SKM-1 treated with dmso at 0.1 percent for 144 hours (cell line): ENCODE results near the gene ZSCAN5B.

ENCODE experiments used
- DNase-seq: peaks from one replicate; lab custom pipeline; 2025; ENCODE audit not compliant: unreplicated experiment; lab: John Stamatoyannopoulos, UW

The ZSCAN5B gene

DNA sequence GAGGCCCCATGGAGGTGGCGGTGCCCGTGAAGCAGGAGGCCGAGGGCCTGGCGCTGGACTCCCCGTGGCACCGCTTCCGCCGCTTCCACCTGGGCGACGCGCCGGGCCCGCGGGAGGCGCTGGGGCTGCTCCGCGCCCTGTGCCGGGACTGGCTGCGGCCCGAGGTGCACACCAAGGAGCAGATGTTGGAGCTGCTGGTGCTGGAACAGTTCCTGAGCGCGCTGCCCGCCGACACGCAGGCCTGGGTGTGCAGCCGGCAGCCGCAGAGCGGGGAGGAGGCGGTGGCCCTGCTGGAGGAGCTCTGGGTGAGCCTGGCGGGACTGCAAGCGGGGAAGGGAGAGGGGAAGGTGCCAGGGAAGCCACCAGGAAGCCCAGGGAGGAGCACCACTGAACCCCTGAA lies 50.7 kb downstream of the ZSCAN5B start:
- no peak for DNase-seq

DNA sequence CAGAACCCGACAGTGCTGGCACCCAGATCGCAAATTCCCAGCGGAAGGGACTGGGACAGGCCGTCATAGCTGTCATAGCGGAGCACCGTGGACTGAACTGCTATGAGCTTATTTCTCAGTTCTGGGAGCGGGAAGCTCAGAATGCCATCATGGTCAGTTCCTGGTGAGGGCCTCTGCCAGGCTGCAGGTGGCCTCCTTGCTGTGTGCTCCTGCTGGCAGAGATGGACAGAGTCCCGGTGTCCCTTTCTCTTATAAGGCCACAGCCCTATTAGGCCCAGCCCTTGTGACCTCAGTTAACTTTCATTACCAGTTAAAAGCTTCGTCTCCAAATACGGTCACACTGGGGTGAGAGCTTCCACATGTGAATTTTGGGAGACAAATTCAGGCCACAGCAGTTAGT lies 51.9 kb downstream of the ZSCAN5B start:
- DNase-seq: no peak

DNA sequence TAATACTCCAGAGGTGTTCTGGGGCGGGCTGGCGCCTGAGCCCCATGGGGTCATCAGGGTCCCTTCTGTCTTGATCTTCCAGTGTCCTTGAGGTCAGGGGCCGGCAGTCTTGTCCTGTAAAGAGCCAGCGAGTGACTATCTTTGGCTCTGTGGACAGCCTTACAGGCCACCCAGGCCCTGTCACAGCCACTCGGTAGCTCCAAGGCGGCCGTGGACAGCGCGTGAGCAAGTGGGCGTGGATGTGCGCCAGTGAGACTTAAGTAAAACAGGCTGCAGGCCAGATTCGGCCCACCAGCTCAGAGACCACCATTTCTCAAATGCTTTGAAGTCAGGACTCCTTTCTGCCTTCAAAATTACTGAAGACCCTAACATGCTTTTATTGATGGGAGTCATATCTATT lies 52.8 kb downstream of the ZSCAN5B start:
- no peak for DNase-seq

DNA sequence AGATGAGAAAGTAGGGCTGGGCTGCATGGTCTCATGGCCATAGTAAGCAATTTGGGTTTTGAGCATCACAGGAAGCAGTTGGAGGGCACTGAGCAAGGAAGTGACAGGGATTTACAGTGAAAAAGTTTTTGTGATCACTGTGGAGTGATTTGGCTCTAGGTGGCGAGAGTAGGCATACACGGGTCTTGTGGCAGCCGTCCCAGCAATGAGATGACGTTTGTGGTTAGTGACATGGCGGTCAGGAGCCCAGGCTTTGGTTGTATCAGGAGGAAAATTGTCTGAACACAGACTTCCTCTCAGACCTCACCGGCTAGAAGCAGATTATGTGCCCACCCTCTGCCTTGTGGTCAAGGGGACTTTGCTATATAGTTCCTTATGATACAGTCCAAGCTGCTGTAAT lies 53.2 kb downstream of the ZSCAN5B start:
- no peak for DNase-seq

DNA sequence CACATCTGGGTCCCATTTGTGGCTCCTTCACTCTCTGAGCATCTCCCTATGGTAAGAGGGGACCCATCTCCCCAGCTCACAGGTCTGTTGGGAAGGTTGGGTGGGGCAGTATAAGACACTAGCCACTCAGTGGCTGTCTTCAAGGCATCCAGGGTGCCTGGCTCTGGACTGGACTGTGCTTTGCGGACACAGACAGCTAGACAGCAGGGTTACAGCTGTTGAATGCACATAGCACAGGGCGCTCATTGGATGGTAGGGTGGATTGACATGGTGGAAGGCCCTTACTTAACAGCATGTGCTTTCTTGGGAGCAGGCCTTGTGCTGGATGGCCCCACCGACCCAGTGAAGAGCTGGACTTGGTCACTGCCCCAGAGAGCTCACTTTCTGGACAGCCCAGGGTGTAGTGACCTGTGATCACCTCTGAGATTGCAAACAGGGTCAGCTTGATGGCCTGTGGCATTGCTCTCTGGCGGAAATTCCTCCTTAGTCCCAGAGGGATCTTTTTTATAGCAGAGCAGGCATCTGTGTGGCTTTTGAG lies 54.6 kb downstream of the ZSCAN5B start:
- DNase-seq: no peak

DNA sequence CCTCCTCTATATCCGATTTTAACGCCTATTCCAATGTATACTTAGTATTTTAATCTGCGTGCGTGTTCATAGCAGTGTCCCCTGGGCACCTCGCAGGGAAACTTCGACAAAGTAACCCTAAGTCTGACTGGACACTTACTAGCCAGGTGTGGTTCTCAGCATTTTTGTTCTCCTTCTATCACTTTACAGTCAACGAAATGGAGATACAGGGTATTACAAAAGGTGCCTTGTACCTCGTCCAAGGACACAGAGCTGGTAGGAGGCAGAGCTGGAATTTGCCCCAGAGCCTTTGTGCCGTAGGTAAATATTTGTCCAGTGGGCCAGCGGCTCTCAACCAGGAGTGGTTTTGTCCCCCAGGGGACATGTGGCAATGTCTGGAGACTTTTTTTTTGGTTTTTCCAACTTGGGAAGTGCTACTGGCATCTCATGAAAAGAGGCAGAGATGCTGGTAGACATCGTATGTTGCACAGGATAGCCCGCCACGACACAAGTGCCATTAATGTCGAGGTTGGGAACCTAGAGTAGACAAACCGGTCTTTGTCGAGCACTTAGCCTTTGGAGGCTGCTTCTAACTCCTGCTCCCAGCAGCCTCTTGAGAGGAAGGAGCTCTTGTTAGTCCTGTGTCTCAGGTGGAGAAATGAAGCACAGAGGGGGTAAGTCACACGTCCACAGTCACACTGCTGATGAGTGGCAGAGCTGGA lies 55.3 kb downstream of the ZSCAN5B start:
- DNase-seq: no peak

DNA sequence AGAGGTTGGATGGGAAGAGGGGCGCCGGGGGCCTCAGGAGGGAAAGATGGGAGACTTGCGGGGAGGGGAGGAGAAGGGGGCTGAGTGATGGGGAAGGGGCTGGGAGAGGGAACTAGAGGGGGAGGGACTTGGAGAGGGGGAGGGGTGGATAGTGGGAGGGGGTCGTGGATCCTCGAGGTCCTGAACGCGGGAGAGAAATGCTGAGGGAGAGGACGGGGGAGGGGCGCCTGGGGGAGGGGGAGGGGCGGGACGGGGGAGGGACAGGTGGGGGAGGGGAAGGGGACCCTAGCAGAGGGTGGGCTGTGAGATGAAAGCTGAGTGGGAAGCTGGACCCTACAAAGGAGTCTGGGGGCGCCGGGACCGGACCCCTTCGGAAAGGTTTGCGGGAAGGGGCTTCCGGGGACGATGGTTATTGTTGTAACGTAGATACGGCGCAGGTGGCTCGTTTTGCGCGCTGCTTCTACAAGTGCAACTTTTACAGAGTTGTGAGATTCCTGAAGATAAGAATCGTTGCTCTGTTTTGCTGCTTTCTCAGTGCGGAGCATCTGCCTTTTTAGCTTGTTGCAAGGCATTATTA lies 56.1 kb downstream of the ZSCAN5B start:
- DNase-seq: no peak

DNA sequence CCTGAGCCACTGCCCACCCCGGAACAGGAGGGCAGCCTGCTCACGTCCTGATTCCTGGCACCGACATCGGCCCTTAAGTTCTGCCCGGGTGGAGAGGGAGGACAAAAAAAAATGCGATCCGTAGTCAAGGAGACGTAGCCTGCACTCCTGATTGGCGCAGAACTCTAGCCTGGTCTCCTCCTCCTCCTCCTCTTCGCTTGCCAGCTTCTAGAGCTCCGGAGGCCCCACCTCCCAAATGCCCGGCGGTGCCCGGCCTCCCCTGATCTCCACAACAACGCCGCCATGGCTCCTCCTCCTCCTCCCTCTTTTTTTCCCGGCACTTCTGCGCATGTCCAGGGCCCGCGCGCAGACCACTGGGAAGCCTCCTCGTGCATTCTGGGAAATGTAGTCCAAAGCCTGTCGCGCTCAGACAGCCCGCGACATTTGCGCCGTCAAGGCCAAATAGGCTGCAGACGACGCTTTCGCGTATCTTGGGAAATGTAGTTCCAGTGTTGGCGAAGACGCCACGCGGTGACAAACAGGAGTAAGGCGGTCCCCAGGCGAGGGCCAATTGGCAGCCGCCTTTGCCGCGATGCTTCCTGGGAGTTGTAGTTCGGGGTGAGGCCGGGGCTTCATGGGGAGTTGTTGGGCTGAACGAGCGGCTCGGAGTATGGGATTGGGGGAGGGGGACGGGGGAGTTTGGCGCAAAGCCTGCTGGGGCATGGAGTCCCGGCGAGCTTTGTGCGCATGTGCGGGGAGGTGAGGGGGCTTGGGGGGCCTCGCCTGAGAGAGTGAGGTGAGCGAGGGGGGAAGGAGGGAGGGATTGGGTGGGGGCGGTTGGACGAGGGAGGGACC lies 56.8 kb downstream of the ZSCAN5B start, which contains the start of gene ZNF444:
Gene ZNF444 (plus strand): TSS at position 705 of the 834 bp plus-strand sequence. CDS start 5,625 bp downstream, outside the sequence.
- DNase-seq: peak; percentile 94

DNA sequence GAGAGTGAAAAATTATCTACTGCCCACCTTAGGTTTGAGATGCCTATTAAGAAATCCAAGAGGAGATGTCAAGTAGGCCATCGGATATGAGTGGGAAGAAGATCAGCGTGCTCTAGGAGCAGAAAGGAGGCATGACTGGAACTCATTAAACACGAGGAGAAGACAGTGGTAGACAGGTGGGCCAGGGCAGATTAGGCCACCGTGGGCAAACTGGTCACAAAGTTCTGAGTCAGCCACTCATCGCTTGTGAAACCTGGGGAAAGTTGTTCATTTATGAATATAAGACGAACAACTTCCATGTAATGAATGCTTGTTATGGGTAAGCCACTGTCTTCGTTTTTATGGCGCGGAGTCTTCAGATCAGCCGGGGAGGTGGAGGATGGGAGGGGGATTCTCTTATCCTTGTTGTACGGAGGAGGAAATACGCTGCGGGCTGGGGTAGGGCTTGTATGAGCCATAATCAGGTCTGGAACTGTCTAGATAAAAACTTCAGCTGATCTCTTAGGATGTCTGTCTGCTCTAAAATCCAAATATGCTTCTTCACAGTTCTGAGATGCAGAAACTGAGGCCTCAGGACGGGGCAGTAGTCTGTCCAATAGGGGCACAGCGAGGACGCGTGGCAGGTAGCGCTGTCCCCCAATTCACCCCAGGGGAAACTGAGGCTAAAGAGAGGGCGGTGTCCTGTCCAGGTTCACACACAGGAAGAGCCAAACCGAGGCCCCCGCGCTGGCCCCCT lies 57.6 kb downstream of the ZSCAN5B start:
- no peak for DNase-seq
